HepG2 (cell line): ENCODE data around the gene TOR1A. TPM values are rescaled to one million over a fixed set of nuclear protein-coding genes. Genes with fewer than 3 reads are reported as not detected.

Experiments used
- CBX5 ChIP-seq: sonication (generic); formaldehyde crosslinking; IDR thresholded peaks from 2 replicates; pipeline ENCODE4 v1.4.0; 2020; ENCODE audit warnings: missing genetic modification reagents, borderline replicate concordance
- CCDC6 ChIP-seq: sonication (generic); formaldehyde crosslinking; IDR thresholded peaks from 2 replicates; pipeline ENCODE4 v1.8.1; 2022; ENCODE audit warnings: mild to moderate bottlenecking, missing genetic modification reagents, moderate library complexity
- MAFK ChIP-seq, 2 experiments: IDR thresholded peaks in 1 of 2; conservative IDR thresholded peaks in 1 of 2; 2 replicates each; pipeline ENCODE4 v1.6.1; 2011; ENCODE audit warnings: improper control_type of control experiment in 2 of 2, low read length in 2 of 2
- RAD21 ChIP-seq: fragments of 450-650 bp; formaldehyde crosslinking; IDR thresholded peaks from 2 replicates; pipeline ENCODE4 v1.5.0; 2020; ENCODE audit warnings: mild to moderate bottlenecking
- SNAPC4 ChIP-seq: sonication (generic); formaldehyde crosslinking; IDR thresholded peaks from 2 replicates; pipeline ENCODE4 v1.4.0; 2020; ENCODE audit warnings: mild to moderate bottlenecking, missing genetic modification reagents
- ZBTB46 ChIP-seq: sonication (generic); formaldehyde crosslinking; IDR thresholded peaks from 2 replicates; pipeline ENCODE4 v1.4.0; 2020; ENCODE audit warnings: mild to moderate bottlenecking, missing genetic modification reagents, borderline replicate concordance
- polyA plus RNA-seq, 8 experiments: library from polyadenylated mRNA; depleted of rRNA in 3 of 8; stranded (reverse) in 7 of 8; unstranded in 1 of 8; fragments of >200 nt; fragmentation: Illumina TruSeq in 4 of 8; extraction: Trizol in 4 of 8; gene quantifications; 2 replicates each; pipeline versions ENCODE4 v1.2.1 to v1.2.3, GENCODE V29; 2011 to 2016; ENCODE audit warnings: low read depth in 4 of 8, missing spikeins in 1 of 8, mixed read lengths in 1 of 8; ENCODE audit not compliant: insufficient read depth in 1 of 8
- total RNA-seq, 5 experiments: library from RNA; depleted of rRNA; stranded (reverse); fragments of >200 nt; fragmentation: Illumina TruSeq; extraction: Trizol; gene quantifications; 2 replicates each; pipeline ENCODE4 v1.2.3, GENCODE V29; 2016; ENCODE audit warnings: low read depth in 1 of 5

Gene TOR1A
- total and polyA plus RNA-seq, 2 of the 13 experiments (the other 11 are each of a cell fraction or from before 2014, with no cell fraction given), result 31.6 to 41.4 TPM

GRCh38 chr9:129815278-129815677 is 8.7 kb downstream of the TOR1A start (continued):
- no peak for TF ChIP-seq SNAPC4 (CRISPR knock-in tag)
- no peak for TF ChIP-seq MAFK (conservative IDR thresholded peaks at IDR 0.05 in 1 of 2, IDR thresholded peaks at IDR 0.05 in 1 of 2; ENCODE audit: low read length in 2 of 2)
- TF ChIP-seq ZBTB46 (CRISPR knock-in tag), result no peak
- no peak for TF ChIP-seq CCDC6
- TF ChIP-seq RAD21 (CRISPR knock-in tag), result no peak
- no peak for TF ChIP-seq CBX5 (CRISPR knock-in tag)
